HepG2 (cell line): ENCODE results near the gene OBSL1. TPM values are rescaled to one million over a fixed set of nuclear protein-coding genes. Genes with fewer than 3 reads are reported as not detected.

ENCODE experiments used
- EEA1 ChIP-seq: sonication (generic); formaldehyde crosslinking; IDR thresholded peaks from 2 replicates; pipeline ENCODE4 v1.5.1; 2020; ENCODE audit warnings: mild to moderate bottlenecking, missing genetic modification reagents, borderline replicate concordance
- HMGXB3 ChIP-seq: sonication (generic); formaldehyde crosslinking; IDR thresholded peaks from 2 replicates; pipeline ENCODE4 v1.4.0; 2020; ENCODE audit warnings: missing genetic modification reagents, borderline replicate concordance
- HOXA5 ChIP-seq: sonication (generic); formaldehyde crosslinking; IDR thresholded peaks from 2 replicates; pipeline ENCODE4 v1.4.0; 2020; ENCODE audit warnings: missing genetic modification reagents
- IKZF5 ChIP-seq: IDR thresholded peaks from 2 replicates; pipeline ENCODE4 v1.6.1; 2018; ENCODE audit warnings: missing genetic modification reagents, mild to moderate bottlenecking, missing compliant biosample characterization
- MTF2 ChIP-seq: sonication (generic); formaldehyde crosslinking; IDR thresholded peaks from 2 replicates; pipeline ENCODE4 v1.5.0; 2020; ENCODE audit warnings: missing genetic modification reagents, borderline replicate concordance
- POLR2AphosphoS2 ChIP-seq: IDR thresholded peaks from 2 replicates; pipeline ENCODE4 v1.6.1; 2011; ENCODE audit warnings: low read depth, low read length, improper control_type of control experiment
- RNF219 ChIP-seq: sonication (generic); formaldehyde crosslinking; IDR thresholded peaks from 2 replicates; pipeline ENCODE4 v1.5.0; 2020; ENCODE audit warnings: mild to moderate bottlenecking, missing genetic modification reagents
- SOX13 ChIP-seq, 3 experiments: fragments of 450-650 bp in 1 of 3; sonication (generic) in 1 of 3; formaldehyde crosslinking in 1 of 3; IDR thresholded peaks in 2 of 3; conservative IDR thresholded peaks in 1 of 3; 2 replicates each; pipeline versions ENCODE4 v1.5.0 to v1.6.1; 2016 to 2020; ENCODE audit warnings: antibody characterized with exemption in 1 of 3, mild to moderate bottlenecking in 1 of 3, missing compliant biosample characterization in 1 of 3, missing genetic modification reagents in 1 of 3, moderate library complexity in 1 of 3
- SUZ12 ChIP-seq: fragments of 150-350 bp; IDR thresholded peaks from 2 replicates; pipeline ENCODE4 v1.6.1; 2014; ENCODE audit warnings: low read depth, low read length
- TBX2 ChIP-seq: sonication (generic); formaldehyde crosslinking; IDR thresholded peaks from 2 replicates; pipeline ENCODE4 v1.5.0; 2020; ENCODE audit warnings: missing genetic modification reagents, mild to moderate bottlenecking, borderline replicate concordance
- TFE3 ChIP-seq: IDR thresholded peaks from 2 replicates; pipeline ENCODE4 v1.6.1; 2016
- ZFX ChIP-seq: sonication (generic); formaldehyde crosslinking; IDR thresholded peaks from 2 replicates; pipeline ENCODE4 v1.4.0; 2020; ENCODE audit warnings: mild to moderate bottlenecking, low read depth, missing genetic modification reagents, moderate library complexity
- ZNF564 ChIP-seq: sonication (generic); formaldehyde crosslinking; IDR thresholded peaks from 2 replicates; pipeline ENCODE4 v1.8.1; 2023; ENCODE audit warnings: mild to moderate bottlenecking, missing genetic modification reagents
- ZNF597 ChIP-seq: sonication (generic); formaldehyde crosslinking; IDR thresholded peaks from 2 replicates; pipeline ENCODE4 v1.5.0; 2020; ENCODE audit warnings: missing genetic modification reagents
- ZNF775 ChIP-seq: sonication (generic); formaldehyde crosslinking; IDR thresholded peaks from 2 replicates; pipeline ENCODE4 v1.4.0; 2020; ENCODE audit warnings: missing genetic modification reagents, mild to moderate bottlenecking, moderate library complexity, borderline replicate concordance
- polyA plus RNA-seq, 8 experiments: library from polyadenylated mRNA; depleted of rRNA in 3 of 8; stranded (reverse) in 7 of 8; unstranded in 1 of 8; fragments of >200 nt; fragmentation: Illumina TruSeq in 4 of 8; extraction: Trizol in 4 of 8; gene quantifications; 2 replicates each; pipeline versions ENCODE4 v1.2.1 to v1.2.3, GENCODE V29; 2011 to 2016; ENCODE audit warnings: low read depth in 4 of 8, missing spikeins in 1 of 8, mixed read lengths in 1 of 8; ENCODE audit not compliant: insufficient read depth in 1 of 8
- total RNA-seq, 5 experiments: library from RNA; depleted of rRNA; stranded (reverse); fragments of >200 nt; fragmentation: Illumina TruSeq; extraction: Trizol; gene quantifications; 2 replicates each; pipeline ENCODE4 v1.2.3, GENCODE V29; 2016; ENCODE audit warnings: low read depth in 1 of 5
- TF ChIP-seq, protein P1 (sequence below): sonication (generic); formaldehyde crosslinking; IDR thresholded peaks from 2 replicates; pipeline ENCODE4 v1.4.0; 2020; ENCODE audit warnings: mild to moderate bottlenecking, missing genetic modification reagents

OBSL1 gene
- total and polyA plus RNA-seq, 2 of the 13 experiments (the other 11 are each of a cell fraction or from before 2014, with no cell fraction given) = 86.7 to 218 TPM

GRCh38 chr2:219562049-219563020 lies 9.0 kb downstream of the OBSL1 start (continued):
- TF ChIP-seq HMGXB3 (CRISPR knock-in tag) = no peak
- no peak for TF ChIP-seq SUZ12
- TF ChIP-seq ZNF597 (CRISPR knock-in tag) = no peak
- TF ChIP-seq EEA1 (CRISPR knock-in tag) = no peak
- peak; percentile 37; the same call in 1 of the 2 replicates for TF ChIP-seq TBX2
- TF ChIP-seq ZNF564 = no peak
- TF ChIP-seq ZFX = no peak
- no peak for TF ChIP-seq RNF219
- TF ChIP-seq IKZF5 (CRISPR knock-in tag) = no peak
- TF ChIP-seq, protein P1, sequence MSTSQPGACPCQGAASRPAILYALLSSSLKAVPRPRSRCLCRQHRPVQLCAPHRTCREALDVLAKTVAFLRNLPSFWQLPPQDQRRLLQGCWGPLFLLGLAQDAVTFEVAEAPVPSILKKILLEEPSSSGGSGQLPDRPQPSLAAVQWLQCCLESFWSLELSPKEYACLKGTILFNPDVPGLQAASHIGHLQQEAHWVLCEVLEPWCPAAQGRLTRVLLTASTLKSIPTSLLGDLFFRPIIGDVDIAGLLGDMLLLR = no peak
- TF ChIP-seq HOXA5 (CRISPR knock-in tag) = no peak
- no peak for TF ChIP-seq SOX13 (IDR thresholded peaks at IDR 0.05)
- no peak for TF ChIP-seq SOX13 (CRISPR knock-in tag; conservative IDR thresholded peaks at IDR 0.05 in 1 of 2, IDR thresholded peaks at IDR 0.05 in 1 of 2)
- no peak for TF ChIP-seq MTF2
- no peak for TF ChIP-seq TFE3
- no peak for TF ChIP-seq ZNF775 (CRISPR knock-in tag)
- no peak for TF ChIP-seq POLR2AphosphoS2
